Stimulated activated CD4-positive, alpha-beta T cell treated with anti-CD3 and anti-CD28 coated beads, Interleukin-15, amount 100 ng/mL, for 1 hour (primary cell): ENCODE results near the gene POLE.

ENCODE experiments used
- DNase-seq, 2 donors: peaks; one replicate each; pipeline ENCODE4 v3.0.0-alpha.2; 2020; ENCODE audit warnings: low read depth in 1 of 2, low spot score in 1 of 2

The POLE gene

DNA sequence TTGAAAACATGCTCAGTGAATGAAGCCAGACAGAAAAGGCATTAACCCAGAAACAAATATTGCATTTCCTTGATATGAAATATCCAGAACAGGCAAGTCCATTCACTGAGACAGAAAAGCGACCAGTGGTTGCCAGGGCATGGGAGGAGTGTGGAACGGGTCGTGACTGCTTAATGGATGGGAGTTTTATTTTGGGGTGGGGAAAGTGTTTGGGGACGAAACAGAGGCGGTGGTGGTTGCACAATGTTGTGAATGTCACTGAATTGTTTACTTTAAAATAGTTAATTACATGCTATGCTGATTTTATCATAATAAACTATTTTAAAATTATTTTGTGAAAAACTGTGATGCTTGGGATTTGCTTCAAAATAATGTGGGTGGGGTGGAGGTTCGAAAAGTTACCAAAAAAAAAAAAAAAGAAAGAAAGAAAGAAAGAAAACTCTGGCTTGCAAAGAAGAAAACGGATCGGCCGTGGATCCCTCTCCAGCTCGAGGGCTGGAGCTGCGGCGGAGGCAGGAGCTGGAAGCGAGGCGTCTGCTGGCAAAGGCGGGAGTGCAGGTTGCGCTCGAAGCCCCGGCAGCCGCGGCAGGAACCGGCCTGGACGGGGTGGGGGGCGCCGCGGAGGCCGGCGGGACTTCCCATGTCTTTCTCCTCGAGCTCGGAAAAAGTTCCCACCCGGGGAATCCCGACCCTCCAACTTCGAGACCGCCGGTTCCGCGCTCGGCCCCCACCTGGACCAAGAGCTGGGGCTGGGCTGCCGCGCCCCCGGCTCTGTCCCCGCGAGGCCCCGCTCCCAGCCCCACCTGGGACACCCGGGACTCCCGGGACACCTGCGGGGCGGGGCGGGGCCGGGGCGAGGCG, 69.1 kb downstream of the POLE start:
- no peak for DNase-seq

DNA sequence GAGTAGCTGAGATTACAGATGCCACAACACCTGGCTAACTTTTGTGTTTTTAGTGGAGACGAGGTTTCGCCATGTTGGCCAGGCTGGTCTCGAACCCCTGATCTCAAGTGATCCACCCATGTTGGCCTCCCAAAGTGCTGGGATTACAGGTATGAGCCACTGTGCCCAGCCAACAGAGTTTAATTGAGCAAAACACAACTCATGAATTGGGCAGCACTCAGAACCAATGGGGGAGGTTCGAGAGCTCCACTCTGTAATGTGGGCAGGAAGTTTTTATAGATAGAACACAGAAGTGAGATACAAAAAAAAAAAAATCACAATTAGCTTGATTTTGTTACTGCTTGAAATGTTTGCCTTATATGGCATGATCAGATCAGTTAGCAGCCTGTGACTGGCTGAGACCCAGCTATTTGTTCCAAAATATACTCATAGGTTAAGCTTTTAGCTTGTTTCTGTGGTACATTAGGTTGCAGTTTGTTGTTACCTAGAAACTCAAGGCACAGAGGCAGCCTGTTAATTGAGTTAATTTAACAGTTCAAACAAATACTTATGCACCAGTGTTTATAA, 69.9 kb downstream of the POLE start:
- DNase-seq = no peak

DNA sequence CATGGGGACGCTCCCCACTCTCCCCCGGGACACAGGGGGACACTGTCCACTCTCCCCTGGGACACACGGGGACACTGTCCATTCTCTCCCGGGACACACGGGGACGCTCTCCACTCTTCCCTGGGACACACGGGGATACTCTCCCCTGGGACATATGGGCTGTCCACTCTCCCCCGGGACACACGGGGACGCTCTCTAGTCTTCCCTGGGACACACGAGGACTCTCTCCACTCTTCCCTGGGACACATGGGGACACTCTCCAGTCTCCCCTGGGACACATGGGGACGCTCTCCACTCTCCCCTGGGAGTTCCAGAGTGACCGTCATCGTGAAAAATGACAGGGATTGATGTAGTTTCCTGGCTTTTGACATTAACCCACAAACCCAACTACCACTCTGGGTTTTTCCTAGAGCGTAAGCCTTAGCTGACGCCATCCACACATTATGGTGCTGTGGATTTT, 71.5 kb downstream of the POLE start:
- DNase-seq = no peak

DNA sequence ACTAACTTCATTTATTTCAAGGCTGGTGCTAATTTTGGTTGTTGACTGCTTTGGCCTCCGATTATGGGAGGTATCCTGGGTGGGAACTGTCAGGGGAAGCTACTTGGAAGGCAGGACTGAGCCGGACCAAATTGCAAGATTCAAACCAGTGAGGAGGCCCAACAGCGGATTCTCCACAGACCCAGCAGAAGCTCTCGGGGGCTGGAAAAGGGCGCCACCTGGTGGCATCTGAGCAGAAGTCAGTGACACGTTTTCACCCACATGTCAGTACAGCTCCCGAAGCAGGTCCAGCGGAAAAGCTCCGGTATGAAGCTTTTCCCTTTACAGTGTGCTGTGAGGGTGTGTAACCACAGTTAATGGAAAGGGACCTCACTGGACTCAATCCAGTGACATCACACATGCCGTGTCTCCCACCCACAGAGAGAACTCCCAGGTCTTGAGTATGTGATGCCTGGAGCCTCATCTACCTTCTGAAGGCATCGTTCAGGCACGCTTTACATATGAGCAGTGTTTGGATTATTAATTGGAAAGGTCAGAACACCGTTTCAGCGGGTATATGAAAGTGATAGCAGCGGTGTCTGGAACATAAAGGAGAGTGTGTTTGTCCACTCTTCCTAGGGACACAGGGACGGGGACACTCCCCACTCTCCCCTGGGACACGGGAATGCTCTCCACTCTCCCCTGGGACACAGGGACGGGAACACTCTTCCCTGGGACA, 72.1 kb downstream of the POLE start:
- DNase-seq = peak; percentile 59 to 69

DNA sequence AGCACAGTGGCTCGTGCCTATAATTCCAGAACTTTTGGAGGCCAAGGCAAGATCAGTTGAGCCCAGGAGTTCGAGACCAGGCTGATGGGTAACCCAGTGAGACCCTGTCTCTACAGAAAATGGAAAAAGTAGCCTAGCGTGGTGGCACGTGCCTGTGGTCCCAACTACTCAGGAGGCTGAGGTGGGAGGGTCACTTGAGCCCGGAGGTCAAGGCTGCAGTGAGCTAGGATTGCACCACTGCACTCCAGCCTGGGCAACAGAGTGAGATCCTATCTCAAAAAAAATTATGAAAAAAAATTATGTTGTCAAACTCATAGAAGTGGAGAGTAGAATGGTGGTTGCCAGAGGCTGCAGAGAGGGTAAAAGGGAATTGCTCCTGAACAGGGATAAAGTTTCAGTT, 73.1 kb downstream of the POLE start:
- DNase-seq = no peak

DNA sequence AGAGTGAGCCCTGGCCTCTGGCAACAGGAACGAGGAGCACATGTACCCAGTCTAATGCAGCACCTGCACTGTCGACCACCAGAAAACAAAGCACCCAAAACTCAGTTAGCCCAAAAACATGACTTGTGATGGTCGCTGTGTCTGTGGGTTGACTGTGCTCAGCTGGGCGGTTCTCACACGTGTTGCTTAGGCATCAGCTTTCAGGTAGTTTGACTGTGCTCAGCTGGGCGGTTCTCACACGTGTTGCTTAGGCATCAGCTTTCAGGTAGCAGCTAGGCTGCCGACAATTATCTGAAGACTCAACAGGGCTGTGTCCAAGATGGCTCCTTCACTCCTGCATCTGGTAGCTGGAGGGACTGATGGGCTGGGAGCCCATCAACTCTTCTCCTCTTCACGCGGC, 75.5 kb downstream of the POLE start:
- no peak for DNase-seq

DNA sequence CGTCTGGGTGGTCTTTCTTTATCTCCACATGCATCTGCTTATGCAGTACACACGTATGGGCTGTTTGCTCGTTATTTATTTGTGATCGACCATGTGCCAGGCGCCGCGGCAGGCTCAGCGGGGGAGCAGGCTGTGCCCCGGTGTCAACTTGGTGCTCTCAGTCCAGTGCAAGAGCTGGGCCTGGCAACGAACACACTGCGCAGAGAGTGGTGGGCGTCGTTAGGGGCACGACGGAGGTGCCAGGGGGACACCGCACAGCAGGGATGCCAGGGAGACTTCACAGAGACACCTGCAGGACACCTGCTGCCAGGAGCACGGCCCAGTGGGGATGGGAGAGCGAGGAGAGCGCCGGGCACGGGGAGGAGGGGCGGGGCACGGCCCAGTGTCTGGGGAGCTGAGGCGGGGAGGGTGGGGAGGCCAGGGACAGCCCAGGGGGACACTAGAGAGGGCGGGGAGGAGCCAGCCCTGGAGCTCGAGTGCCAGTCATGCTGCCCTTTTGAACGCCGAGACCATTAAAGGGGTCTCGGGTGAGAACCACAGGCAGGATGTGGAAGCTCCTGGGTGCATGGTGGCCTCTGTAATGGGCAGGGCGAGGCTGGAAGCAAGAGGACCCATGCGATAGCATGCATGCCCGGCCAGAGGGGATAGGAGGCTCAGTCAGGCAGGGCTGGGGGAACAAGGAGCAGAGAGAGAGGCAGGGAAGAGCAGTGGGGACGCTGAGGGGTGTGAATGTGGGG, 76.1 kb downstream of the POLE start:
- DNase-seq = no peak

DNA sequence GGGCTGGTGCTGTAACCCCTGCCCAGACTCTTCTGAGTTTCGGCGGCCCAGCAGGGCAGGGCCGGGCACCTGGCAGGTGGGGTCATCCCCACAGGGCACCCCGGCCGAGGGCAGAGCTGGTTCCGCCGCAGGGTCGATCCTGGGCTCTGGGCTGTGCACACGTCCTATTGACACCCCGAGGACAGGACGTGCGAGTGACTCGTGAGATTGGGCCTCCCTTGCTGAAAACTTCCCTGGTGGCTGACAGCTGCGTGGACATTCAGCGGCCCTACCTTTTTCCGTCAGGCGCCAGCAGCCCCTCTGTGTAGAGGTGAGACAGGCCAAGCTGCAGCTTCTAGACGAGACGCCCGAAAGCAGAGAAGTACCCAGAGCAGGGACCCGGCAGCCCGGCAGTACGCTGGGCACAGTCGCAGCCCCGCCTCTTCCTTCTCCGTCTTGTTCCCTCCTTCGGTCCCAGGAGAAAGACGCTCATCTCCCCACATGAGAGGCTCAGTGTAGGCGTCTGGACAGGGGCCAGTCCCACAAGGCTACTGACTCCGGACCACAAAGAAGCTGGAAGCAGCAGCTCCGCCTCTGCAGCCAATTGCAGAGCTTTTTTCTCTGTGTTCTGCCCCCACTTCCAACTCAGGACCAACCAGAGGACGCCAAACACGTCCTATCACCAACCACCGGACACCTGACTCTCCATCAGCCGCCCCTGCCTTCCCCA, 76.9 kb downstream of the POLE start, which contains the start of gene LRCOL1:
Gene LRCOL1, minus strand, starts transcription at position 532 of the 709 bp plus-strand sequence. CDS start 4,331 bp downstream, outside the sequence.
- DNase-seq = no peak

DNA sequence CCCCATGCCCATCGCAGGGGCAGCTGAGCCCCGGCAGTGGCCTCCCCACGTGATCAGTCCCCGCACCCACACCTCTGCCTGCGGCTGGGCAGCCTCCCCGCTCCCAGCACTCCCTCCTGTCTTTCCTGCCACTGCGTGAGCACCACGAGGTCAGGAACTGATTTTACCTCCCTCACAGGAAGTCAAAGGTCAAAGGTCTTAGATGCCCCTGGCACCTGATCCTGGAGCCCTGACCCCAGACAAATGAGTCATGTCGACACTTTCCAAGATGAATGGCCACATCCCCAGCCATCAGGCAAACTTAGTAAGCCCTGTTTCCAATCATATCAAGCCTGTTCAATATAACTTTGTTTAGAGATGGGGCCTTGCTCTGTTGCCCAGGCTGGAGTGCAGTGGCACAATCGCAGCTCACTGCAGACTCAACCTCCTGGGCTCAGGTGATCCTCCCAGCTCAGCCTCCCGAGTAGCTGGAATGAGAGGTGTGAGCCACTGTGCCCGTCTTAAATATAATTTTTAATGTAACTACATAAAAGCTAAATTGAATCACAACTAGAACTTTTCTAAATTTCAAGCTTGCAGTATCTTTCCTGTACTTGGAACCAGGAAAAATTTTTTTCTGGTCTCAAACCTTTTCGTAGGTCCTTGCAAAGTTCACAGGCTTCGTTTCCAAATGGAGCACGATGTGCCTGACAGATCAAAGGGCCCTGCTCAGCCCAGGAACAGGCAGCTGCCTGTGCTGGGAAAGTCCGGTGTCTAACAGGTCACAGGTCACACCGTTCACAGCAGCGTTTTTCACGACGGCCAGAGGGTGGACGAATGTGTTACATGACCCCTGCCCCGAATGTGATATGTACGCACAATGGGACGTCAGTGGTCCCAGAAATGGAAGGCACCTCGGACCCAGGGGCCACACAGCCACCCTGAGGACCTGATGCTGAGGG, 78.6 kb downstream of the POLE start:
- DNase-seq = no peak

DNA sequence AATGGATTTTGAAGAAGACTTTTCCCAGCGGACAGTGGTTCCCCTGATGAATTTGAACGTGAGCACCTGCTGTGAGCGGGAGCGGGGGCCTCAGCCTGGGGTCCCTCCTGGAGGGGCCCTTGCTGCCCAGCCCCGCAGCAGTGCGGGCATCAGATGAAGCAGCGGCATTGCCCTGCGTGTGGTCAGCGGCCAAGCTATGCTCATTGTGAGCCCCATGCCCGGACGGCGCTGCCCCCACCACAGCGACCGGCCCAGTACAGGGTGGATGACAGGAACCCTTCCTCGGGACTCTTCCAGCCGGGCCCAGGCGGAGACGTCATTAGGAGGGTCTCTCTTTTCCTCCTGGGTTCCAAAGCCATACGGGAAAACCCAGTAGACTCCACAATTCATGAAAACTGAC, 80.2 kb downstream of the POLE start:
- DNase-seq = no peak

DNA sequence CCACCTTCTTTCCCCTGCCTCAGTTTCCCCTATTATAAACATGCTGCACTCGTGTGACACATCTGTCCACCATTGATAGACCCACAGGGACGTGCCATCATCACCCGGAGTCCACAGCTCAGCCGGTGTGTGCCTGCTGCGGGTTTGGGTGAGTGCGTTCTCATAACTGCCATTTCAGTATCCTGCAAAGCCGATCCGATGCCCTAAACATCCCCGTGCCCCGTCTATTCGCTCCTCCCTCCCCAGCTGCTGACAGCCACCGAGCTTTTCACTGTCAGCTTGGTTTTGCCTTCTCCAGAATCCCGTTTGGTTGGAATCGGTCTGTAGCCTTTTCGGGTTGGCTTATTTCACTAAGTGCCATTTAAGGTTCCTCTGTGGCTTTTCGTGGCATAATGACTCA, 80.7 kb downstream of the POLE start:
- no peak for DNase-seq

DNA sequence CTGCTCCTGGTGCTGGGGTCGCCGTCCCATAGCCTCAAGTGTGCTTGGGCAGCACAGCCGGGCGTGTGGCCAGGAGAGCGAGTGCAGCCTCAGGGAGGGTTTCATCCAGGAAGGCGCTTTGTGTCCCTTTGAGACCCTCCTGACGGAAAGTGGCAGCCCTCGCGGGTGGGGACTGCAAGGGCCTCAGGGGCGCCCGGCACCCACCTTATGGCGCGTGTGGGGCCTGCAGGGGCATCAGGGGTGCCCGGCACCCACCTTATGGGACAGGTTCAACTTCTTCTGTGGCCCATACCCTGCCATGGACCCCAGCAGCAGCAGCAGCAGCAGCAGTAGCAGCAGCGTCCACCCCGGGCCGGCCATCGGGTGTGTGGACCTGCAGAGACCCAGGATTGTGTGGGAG, 81.2 kb downstream of the POLE start:
- DNase-seq = no peak

DNA sequence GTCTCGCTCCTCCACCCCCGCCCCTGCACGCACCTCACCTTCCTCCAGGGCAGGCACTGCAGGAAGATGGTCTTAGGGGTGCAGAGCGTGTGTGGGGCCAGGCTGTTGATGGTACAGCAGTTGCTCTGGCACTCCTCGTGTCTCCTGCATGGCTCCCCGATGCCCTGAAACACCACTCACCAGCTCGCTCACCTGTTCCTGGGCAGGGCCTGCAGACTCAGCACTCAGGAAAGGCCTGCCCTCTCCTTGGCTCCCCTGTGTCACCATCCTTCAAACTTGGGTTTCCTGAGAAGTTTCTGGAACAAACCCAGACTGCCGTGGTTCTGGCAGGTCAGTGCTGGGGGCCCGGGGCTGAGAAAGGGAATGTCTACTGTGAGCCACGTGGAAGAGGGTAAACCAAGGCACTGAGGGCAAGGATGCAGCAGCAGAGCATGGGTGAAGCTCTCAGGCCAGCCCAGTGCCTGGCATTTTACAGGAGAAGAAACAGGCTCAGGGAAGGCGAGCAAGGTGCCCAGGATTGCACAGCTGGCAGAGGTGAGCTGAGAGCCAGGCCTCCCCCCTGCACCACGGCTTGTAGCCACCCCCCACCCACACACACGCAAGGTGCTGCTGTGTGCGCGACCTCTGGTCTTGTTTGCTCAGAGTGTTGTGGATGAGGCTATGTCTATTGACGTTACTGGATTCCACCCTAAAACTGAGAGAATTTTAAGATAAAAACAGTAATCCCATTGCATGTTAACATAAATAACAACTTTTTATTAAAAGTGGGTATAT, 82.3 kb downstream of the POLE start:
- DNase-seq = no peak

DNA sequence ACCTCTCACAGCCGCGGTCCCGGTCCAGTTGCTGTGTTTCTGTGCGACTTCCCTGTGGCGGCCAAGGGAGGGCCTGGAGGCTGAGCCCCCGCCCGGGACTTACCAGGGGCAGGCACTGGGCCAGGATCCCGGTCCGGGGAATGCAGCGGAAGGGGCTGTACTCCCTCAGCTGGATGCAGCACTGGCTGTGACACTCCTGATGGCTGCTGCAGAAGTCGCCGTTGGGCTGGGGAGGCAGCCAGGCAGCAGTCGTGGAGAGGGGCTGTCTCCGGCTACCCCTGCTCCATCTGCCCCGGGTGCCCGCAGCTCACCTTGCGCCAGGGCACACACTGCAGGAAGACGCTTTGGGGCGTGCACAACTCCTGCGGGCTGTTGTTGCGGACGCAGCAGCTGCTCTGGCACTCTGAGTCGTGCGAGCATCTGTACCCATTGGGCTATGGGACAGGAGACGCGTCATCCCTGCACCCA, 83.0 kb downstream of the POLE start:
- DNase-seq = no peak

DNA sequence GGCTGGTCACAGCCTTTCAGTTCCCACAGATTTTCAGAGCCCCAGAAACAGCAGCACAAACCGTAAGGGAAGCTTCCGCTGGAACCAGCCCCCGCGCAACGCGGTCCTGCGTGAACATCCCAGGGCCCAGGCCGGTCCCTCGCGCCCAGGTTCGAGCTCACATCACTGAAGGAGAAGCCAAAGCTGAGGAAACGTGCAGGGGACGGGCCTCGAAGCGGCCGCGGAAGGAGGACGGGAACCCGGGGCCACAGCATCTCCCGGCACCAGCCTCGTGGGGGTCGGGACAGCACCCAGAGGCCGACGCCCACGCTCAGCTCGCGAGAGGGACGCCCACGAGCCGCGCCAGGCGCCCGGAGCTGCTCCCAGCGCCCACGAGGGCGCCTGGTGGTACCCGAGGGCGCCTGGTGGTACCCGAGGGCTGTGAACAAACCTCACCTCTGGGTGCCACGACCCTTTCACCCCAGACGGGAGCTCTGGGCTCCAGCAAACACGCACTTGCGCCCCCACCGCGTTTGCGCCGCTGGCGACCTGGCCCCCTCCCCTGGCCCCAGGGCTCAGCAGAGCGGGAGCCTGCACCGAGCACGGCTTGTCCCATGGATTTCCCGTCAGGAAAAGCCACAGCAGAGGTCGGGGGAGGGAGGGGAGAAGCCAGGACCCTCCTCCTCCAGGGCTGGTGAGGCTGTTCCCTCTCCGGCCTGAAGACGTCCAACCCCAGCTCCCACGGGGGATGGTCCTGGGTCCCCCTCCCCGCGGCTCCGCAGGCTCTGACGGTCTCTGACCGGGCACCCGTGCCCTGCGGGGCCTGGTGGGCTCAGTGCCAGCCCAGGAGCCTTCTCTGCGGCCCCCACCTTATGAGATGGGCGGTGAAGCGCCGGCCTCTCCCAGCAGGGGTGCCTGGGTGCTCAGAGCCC, 83.6 kb downstream of the POLE start:
- DNase-seq = no peak

DNA sequence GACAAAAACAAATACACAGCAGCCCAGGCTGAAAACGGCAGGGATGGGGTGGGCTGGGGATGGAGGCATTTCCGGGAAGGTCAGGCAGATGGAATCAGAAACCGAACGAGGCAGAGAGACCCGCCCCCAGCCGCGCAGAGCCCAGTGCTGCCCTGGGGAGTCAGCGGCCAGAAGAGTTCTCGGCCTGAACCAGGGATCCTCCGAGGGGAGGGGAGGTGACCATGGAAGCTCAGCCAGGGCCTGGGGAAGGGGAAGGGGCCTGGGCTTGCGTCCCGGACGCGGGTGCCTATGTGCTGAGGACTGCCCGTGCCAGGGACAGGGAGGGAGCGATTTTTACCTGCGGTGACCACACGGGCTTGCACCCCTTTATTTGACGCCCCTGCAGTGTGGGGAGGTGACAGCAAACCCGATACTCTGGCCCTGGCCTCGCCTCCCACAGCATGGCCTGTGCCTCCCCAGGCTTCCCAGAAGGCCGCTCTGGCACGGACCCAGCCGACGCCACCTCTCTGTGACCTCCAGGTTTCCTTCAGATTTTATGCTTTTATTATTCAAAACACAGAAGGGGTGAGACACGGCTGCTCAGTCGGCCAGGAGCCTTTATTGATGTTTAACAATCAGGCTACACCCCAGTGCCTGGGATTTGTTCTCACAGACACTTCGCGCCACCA, 84.4 kb downstream of the POLE start:
- DNase-seq = no peak
